ENCODE data around the gene LRRN1. TPM values are rescaled to one million over a fixed set of nuclear protein-coding genes. Genes with fewer than 3 reads are reported as not detected.

The LRRN1 gene
- total RNA-seq, 1 experiment from 2014 or later, result not detected

DNA sequence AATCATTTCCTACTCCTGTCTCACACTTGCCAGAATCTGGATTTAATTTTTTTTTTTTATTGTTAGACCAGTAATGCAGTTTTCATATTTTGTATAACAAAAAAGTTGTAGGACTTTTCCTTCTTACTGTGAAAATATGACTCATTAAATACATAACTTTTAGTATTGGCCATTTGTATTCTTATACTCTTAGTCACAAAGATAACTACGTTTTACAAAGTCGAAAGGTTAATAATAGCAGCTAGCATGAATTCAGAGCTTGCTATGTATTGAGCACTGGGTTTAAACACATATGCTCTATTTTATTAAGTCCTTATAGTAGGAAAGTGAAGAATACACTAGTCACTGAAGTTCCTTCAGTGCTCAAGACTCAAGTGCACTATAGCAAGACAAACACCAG is 43.1 kb downstream of the LRRN1 start:
- H3K9me3 ChIP-seq (ENCODE audit: low read length), result peaks cover 37% of the 10 kb centered on the region
- no peaks in the 10 kb centered on the region for H3K9me2 ChIP-seq (replicated peaks; ENCODE audit: low read length)
- no peaks in the 10 kb centered on the region for H3K36me3 ChIP-seq (ENCODE audit: low read depth, low read length)
- intact Hi-C loops (cut with micrococcal nuclease), result no loop called here
- BruUV-seq (replicated peaks), result no TSS peak
- DNase-seq, result no peak
- H3K27ac ChIP-seq (ENCODE audit: low read length), result no peak overlapping the region
- ChIA-PET CTCF (no interaction called here), POLR2A (ENCODE audit: unreplicated experiment) (no interaction called here)
- no peaks in the 10 kb centered on the region for H4K20me1 ChIP-seq (ENCODE audit: low read length)
- H3F3A ChIP-seq (ENCODE audit: low read length, unreplicated experiment), result no peaks in the 10 kb centered on the region
- no peaks in the 10 kb centered on the region for H3K79me2 ChIP-seq (ENCODE audit: low read length)
- H2AFZ ChIP-seq (ENCODE audit: low read length), result no peak overlapping the region
- H3K4me2 ChIP-seq (ENCODE audit: low read length), result no peak overlapping the region
- no peak overlapping the region for H3K4me3 ChIP-seq (ENCODE audit: low read length)
- ATAC-seq, result no peak
- H3K9ac ChIP-seq (ENCODE audit: low read length), result no peak overlapping the region
- H3K27me3 ChIP-seq (ENCODE audit: low read length), result no peaks in the 10 kb centered on the region
- no peaks in the 10 kb centered on the region for H3K4me1 ChIP-seq (ENCODE audit: insufficient read depth, low read length)
- TF ChIP-seq EZH2 (IDR thresholded peaks at IDR 0.05; ENCODE audit: low read length, unreplicated experiment), result no peak

DNA sequence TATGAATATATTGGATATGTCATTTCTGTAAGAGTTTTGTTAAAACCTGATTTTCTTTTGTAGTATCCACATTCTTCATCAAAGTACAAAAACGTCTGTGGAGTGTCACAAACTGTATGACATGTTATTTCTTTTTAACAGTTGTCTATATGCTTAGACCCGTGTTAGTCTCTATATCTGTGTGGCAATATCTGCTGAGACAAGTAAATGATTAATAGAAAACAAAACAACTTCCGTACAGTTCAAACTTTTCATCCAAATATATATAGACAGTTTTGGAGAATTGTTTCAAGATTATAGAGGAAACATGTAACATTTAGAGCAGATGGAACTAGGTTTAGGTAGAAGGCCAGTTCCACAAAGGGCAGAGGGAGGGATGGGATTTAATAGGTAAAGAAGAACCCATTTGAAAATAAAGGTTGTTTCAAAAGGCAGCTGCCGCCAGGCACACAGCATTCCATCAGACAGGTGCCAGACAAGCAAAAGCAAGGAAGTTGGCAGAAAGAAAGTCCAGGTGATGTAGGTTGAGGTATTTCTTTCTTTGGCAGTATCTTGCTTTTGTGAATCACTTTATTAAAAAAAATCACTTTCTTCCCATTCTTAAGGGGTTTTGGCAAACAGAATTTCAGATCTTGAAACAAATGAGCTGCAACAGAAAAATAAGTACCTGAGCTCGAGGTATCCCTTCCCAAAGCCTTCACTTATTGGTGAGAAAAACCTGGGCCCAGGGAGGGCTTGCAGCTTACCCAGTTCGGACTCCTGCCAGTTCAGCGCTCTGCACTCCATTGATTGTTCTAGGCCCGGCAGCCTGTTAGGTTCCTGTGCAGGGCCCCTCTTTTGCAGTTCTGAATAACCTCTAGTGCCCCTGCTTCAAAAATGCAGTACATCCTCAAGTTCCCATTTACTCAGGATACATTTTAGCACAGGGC is 49.0 kb downstream of the LRRN1 start:
- no peak for ATAC-seq
- H3K9me3 ChIP-seq (ENCODE audit: low read length), result peaks cover 18% of the 10 kb centered on the region; the same call in 1 of the 2 replicates
- H3K9ac ChIP-seq (ENCODE audit: low read length), result no peak overlapping the region
- TF ChIP-seq EZH2 (IDR thresholded peaks at IDR 0.05; ENCODE audit: low read length, unreplicated experiment), result no peak
- TF ChIP-seq, protein P1, sequence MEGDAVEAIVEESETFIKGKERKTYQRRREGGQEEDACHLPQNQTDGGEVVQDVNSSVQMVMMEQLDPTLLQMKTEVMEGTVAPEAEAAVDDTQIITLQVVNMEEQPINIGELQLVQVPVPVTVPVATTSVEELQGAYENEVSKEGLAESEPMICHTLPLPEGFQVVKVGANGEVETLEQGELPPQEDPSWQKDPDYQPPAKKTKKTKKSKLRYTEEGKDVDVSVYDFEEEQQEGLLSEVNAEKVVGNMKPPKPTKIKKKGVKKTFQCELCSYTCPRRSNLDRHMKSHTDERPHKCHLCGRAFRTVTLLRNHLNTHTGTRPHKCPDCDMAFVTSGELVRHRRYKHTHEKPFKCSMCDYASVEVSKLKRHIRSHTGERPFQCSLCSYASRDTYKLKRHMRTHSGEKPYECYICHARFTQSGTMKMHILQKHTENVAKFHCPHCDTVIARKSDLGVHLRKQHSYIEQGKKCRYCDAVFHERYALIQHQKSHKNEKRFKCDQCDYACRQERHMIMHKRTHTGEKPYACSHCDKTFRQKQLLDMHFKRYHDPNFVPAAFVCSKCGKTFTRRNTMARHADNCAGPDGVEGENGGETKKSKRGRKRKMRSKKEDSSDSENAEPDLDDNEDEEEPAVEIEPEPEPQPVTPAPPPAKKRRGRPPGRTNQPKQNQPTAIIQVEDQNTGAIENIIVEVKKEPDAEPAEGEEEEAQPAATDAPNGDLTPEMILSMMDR (conservative IDR thresholded peaks at IDR 0.05; ENCODE audit: low read depth, low read length), result no peak
- no peak for TF ChIP-seq EZH2phosphoT487 (IDR thresholded peaks at IDR 0.05; ENCODE audit: borderline replicate concordance, low read length)
- no TSS peak for BruUV-seq (replicated peaks)
- no peak overlapping the region for H3K4me3 ChIP-seq (ENCODE audit: low read length)
- POLR2A ChIA-PET (ENCODE audit: unreplicated experiment), result no interaction called here
- H3F3A ChIP-seq (ENCODE audit: low read length, unreplicated experiment), result no peaks in the 10 kb centered on the region
- H4K20me1 ChIP-seq (ENCODE audit: low read length), result no peaks in the 10 kb centered on the region
- CTCF ChIA-PET, result no interaction called here
- DNase-seq, result no peak
- H3K9me2 ChIP-seq (replicated peaks; ENCODE audit: low read length), result no peaks in the 10 kb centered on the region
- no peaks in the 10 kb centered on the region for H3K36me3 ChIP-seq (ENCODE audit: low read depth, low read length)
- no peaks in the 10 kb centered on the region for H3K27me3 ChIP-seq (ENCODE audit: low read length)
- no peak overlapping the region for H3K27ac ChIP-seq (ENCODE audit: low read length)
- intact Hi-C loops (cut with micrococcal nuclease), result no loop called here
- no peak overlapping the region for H2AFZ ChIP-seq (ENCODE audit: low read length)
- no peak overlapping the region for H3K4me2 ChIP-seq (ENCODE audit: low read length)
- H3K4me1 ChIP-seq (ENCODE audit: insufficient read depth, low read length), result no peaks in the 10 kb centered on the region
- H3K79me2 ChIP-seq (ENCODE audit: low read length), result no peaks in the 10 kb centered on the region

DNA sequence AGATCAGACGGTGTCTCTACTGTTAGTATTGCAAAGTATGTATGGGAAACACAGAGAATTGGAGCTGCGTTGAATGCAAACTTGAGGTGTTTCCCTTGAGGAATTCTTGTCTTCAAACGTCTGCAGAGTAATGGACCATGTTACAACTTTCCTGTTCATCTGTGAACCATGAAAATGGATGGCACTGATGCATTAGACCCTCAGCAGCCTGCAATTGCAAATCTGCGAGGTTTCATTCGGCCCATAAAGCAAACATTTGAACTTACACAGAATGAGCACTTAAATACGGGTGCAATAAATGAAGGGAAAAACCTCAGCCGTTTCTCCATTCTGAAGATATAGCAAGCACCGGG is 49.7 kb downstream of the LRRN1 start:
- H3F3A ChIP-seq (ENCODE audit: low read length, unreplicated experiment), result no peaks in the 10 kb centered on the region
- H3K4me2 ChIP-seq (ENCODE audit: low read length), result no peak overlapping the region
- H3K27ac ChIP-seq (ENCODE audit: low read length), result no peak overlapping the region
- H3K4me3 ChIP-seq (ENCODE audit: low read length), result no peak overlapping the region
- no peak overlapping the region for H3K9ac ChIP-seq (ENCODE audit: low read length)
- no peaks in the 10 kb centered on the region for H3K27me3 ChIP-seq (ENCODE audit: low read length)
- ATAC-seq (no peak), DNase-seq (no peak)
- ChIA-PET CTCF (no interaction called here), POLR2A (ENCODE audit: unreplicated experiment) (no interaction called here)
- H2AFZ ChIP-seq (ENCODE audit: low read length), result no peak overlapping the region
- peaks cover 14% of the 10 kb centered on the region; the same call in 1 of the 2 replicates for H3K9me3 ChIP-seq (ENCODE audit: low read length)
- no peaks in the 10 kb centered on the region for H3K79me2 ChIP-seq (ENCODE audit: low read length)
- no peak for TF ChIP-seq EZH2phosphoT487 (IDR thresholded peaks at IDR 0.05; ENCODE audit: borderline replicate concordance, low read length)
- no peak for TF ChIP-seq EZH2 (IDR thresholded peaks at IDR 0.05; ENCODE audit: low read length, unreplicated experiment)
- TF ChIP-seq, protein P1 (conservative IDR thresholded peaks at IDR 0.05; ENCODE audit: low read depth, low read length), result no peak
- no peaks in the 10 kb centered on the region for H3K4me1 ChIP-seq (ENCODE audit: insufficient read depth, low read length)
- intact Hi-C loops (cut with micrococcal nuclease), result no loop called here
- no TSS peak for BruUV-seq (replicated peaks)
- no peaks in the 10 kb centered on the region for H4K20me1 ChIP-seq (ENCODE audit: low read length)
- no peaks in the 10 kb centered on the region for H3K36me3 ChIP-seq (ENCODE audit: low read depth, low read length)
- no peaks in the 10 kb centered on the region for H3K9me2 ChIP-seq (replicated peaks; ENCODE audit: low read length)
